ENCODE results near the gene ARHGEF2. TPM values are rescaled to one million over a fixed set of nuclear protein-coding genes. Genes with fewer than 3 reads are reported as not detected.

Gene ARHGEF2
- total and polyA plus RNA-seq, 10 of the 15 experiments (the other 5 are each of a cell fraction or from before 2014, with no cell fraction given): 8.1 to 113 (median 69.9) TPM

- TF ChIP-seq BCL3 (IDR thresholded peaks at IDR 0.05; ENCODE audit: borderline replicate concordance, insufficient read depth, low read depth, low read length, poor library complexity, severe bottlenecking): no peak
- TF ChIP-seq E2F4 (IDR thresholded peaks at IDR 0.05; ENCODE audit: low read depth, low read length): no peak
- no peak for TF ChIP-seq IRF3 (IDR thresholded peaks at IDR 0.05)
- no peak for TF ChIP-seq ZZZ3 (IDR thresholded peaks at IDR 0.05; ENCODE audit: control insufficient read depth, insufficient read length, low read depth)
- no peak for TF ChIP-seq FOS (IDR thresholded peaks at IDR 0.05; ENCODE audit: borderline replicate concordance, extremely low read depth, insufficient read length)
- TF ChIP-seq NKRF (conservative IDR thresholded peaks at IDR 0.05): no peak
- TF ChIP-seq RELA (IDR thresholded peaks at IDR 0.05; ENCODE audit: borderline replicate concordance, partially characterized antibody): no peak
- no peak for TF ChIP-seq ATF2 (IDR thresholded peaks at IDR 0.05; ENCODE audit: low read length)
Observed at GRCh38 chr1:156014829-156015228, 36.5 kb upstream of the ARHGEF2 start (continued).

Data from GM12878 (cell line).